GM13977 (cell line): ENCODE measurements around the gene RANBP1.
"Not testable (repeated sequence)": the region's sequence is repeated elsewhere in the genome, so short reads cannot be mapped to it uniquely, and the experiment has no call there.

ENCODE experiments used
- DNase-seq: peaks from one replicate; pipeline ENCODE4 v3.0.0; 2012; ENCODE audit warnings: low spot score
- CTCF ChIP-seq: IDR thresholded peaks from 2 replicates; pipeline ENCODE4 v1.5.1; 2012; ENCODE audit warnings: mild to moderate bottlenecking, control low read depth; ENCODE audit not compliant: insufficient read depth; ENCODE audit errors: extremely low read depth, missing control alignments
- in situ Hi-C: fragments of 300-500 bp; cut with MboI; formaldehyde crosslinking; loops from one replicate; pipeline ENCODE4 v1.12.0; 2022; ENCODE audit warnings: low sequenced_read_pairs, low pct_unique_long_range_greater_than_20kb, mixed read lengths, inconsistent platforms; ENCODE audit not compliant: unreplicated experiment

RANBP1 gene

GRCh38 chr22:20158391-20159036 lies 42.6 kb downstream of the RANBP1 start:
- in situ Hi-C loops = loop anchor here (10.0 kb wide), 1 partner anchor 136 kb away; no protein-coding TSS in a partner anchor
- no peak for TF ChIP-seq CTCF
- no peak for DNase-seq

GRCh38 chr22:20159076-20159475 lies 43.2 kb downstream of the RANBP1 start:
- no peak for DNase-seq
- in situ Hi-C loops = loop anchor here (10.0 kb wide), 1 partner anchor 136 kb away; no protein-coding TSS in a partner anchor
- TF ChIP-seq CTCF = no peak

- in situ Hi-C loops = loop anchor here (10.0 kb wide), 1 partner anchor 135 kb away; no protein-coding TSS in a partner anchor
- not testable (repeated sequence) for DNase-seq
Measured at GRCh38 chr22:20159531-20159930, 43.6 kb downstream of the RANBP1 start.

GRCh38 chr22:20160041-20160440 lies 44.1 kb downstream of the RANBP1 start:
- TF ChIP-seq CTCF = no peak
- DNase-seq = no peak
- in situ Hi-C loops = no loop called here

- no peak for TF ChIP-seq CTCF
- in situ Hi-C loops = no loop called here
Measured at GRCh38 chr22:20164863-20165262, 49.0 kb downstream of the RANBP1 start.

GRCh38 chr22:20165421-20165820 lies 49.5 kb downstream of the RANBP1 start:
- no peak for TF ChIP-seq CTCF
- no peak for DNase-seq
- in situ Hi-C loops = no loop called here

More at GRCh38 chr22:20164863-20165262, 49.0 kb downstream of the RANBP1 start:
- no peak for DNase-seq

GRCh38 chr22:20165913-20166312 lies 50.0 kb downstream of the RANBP1 start:
- in situ Hi-C loops = no loop called here

More at GRCh38 chr22:20165913-20166312, 50.0 kb downstream of the RANBP1 start:
- no peak for TF ChIP-seq CTCF
- no peak for DNase-seq
